Measurements from ENCODE around the gene SNU13.
"Not testable (repeated sequence)": the region's sequence is repeated elsewhere in the genome, so short reads cannot be mapped to it uniquely, and the experiment has no call there.

The SNU13 gene

GRCh38 chr22:41699264-41700107 is 10.8 kb upstream of the SNU13 start, which contains the start of gene MEI1:
Gene MEI1 (plus strand): TSS chr22:41699503. CDS start chr22:41699539, 36 bp downstream.
- Histone ChIP-seq H3K9ac (ENCODE audit: low read depth in 1 of 2, low read length in 2 of 2) (peak within 1 kb of the TSS; percentile 15 to 24), H3K36me3 (ENCODE audit: control insufficient read depth in 2 of 2, insufficient read depth in 2 of 2, low read length in 2 of 2) (no peaks in the 10 kb centered on the region), H3K4me1 (ENCODE audit: control insufficient read depth in 2 of 2, insufficient read depth in 2 of 2, low read length in 2 of 2) (peaks cover 7 to 10% of the 10 kb centered on the region in 2 donors), H3K4me3 (ENCODE audit: low read length in 2 of 2) (peak within 1 kb of the TSS in 1 of 2 donors; percentile 48), H3K27me3 (ENCODE audit: control insufficient read depth in 2 of 2, insufficient read depth in 2 of 2, low read length in 2 of 2) (no peaks in the 10 kb centered on the region), H3K9me3 (ENCODE audit: control insufficient read depth in 2 of 2, low read length in 2 of 2) (no peaks in the 10 kb centered on the region), H3K27ac (ENCODE audit: low read depth in 2 of 2, low read length in 2 of 2) (no peak within 1 kb of the TSS)

DNA sequence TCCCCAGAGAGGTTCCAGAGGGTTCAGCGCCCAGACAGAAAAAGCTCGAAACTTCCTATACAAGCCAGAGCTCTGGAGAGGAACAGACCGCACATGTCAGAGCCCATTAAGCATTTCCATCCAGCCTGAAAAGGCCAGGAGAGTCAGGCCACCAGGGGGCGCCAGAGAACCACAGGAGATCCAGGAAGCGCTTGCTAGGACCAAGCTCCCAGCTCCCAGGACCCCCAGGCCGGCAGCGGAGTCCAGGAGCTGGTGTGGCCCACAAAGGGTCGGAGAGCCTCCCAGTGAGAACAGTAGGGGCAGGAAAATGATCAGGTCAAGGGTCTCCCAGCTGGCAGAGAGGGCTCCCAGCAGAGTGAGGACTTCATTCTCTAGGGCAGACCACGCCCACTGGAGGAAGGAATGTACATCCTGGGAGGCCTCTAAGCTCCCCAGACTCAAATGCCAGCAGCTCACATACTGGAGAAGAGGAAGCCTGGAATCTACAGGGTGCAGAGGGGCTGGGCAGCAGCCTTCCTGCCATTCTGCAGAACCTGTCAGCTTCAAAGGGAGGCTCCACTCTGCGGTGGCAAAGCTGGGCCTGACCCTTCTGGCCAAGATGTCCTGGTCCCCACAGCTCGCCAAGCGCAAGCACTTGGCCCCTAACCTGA is 8.6 kb upstream of the SNU13 start:
- peak overlapping the region in 1 of 2 donors; percentile 54 for H3K9ac ChIP-seq (ENCODE audit: low read depth in 1 of 2, low read length in 2 of 2)
- H3K27ac ChIP-seq (ENCODE audit: low read depth in 2 of 2, low read length in 2 of 2), result peak overlapping the region in 1 of 2 donors; percentile 16
- H3K27me3 ChIP-seq (ENCODE audit: control insufficient read depth in 2 of 2, insufficient read depth in 2 of 2, low read length in 2 of 2), result no peaks in the 10 kb centered on the region
- H3K4me3 ChIP-seq (ENCODE audit: low read length in 2 of 2), result peak overlapping the region; percentile 55 to 69
- H3K9me3 ChIP-seq (ENCODE audit: control insufficient read depth in 2 of 2, low read length in 2 of 2), result no peaks in the 10 kb centered on the region
- H3K4me1 ChIP-seq (ENCODE audit: control insufficient read depth in 2 of 2, insufficient read depth in 2 of 2, low read length in 2 of 2), result peaks cover 7 to 10% of the 10 kb centered on the region in 2 donors
- H3K36me3 ChIP-seq (ENCODE audit: control insufficient read depth in 2 of 2, insufficient read depth in 2 of 2, low read length in 2 of 2), result peaks cover 5 to 10% of the 10 kb centered on the region in 2 donors

- Histone ChIP-seq H3K9ac (ENCODE audit: low read depth in 1 of 2, low read length in 2 of 2) (peak overlapping the region in 1 of 2 donors; percentile 54), H3K9me3 (ENCODE audit: control insufficient read depth in 2 of 2, low read length in 2 of 2) (no peaks in the 10 kb centered on the region), H3K4me1 (ENCODE audit: control insufficient read depth in 2 of 2, insufficient read depth in 2 of 2, low read length in 2 of 2) (peaks cover 7 to 10% of the 10 kb centered on the region in 2 donors), H3K4me3 (ENCODE audit: low read length in 2 of 2) (no peak overlapping the region), H3K27me3 (ENCODE audit: control insufficient read depth in 2 of 2, insufficient read depth in 2 of 2, low read length in 2 of 2) (no peaks in the 10 kb centered on the region), H3K27ac (ENCODE audit: low read depth in 2 of 2, low read length in 2 of 2) (peak overlapping the region in 1 of 2 donors; percentile 16), H3K36me3 (ENCODE audit: control insufficient read depth in 2 of 2, insufficient read depth in 2 of 2, low read length in 2 of 2) (peaks cover 5 to 10% of the 10 kb centered on the region in 2 donors)
Observed at GRCh38 chr22:41696703-41697102, 8.0 kb upstream of the SNU13 start.

- peaks cover 7 to 10% of the 10 kb centered on the region in 2 donors for H3K4me1 ChIP-seq (ENCODE audit: control insufficient read depth in 2 of 2, insufficient read depth in 2 of 2, low read length in 2 of 2)
- no peaks in the 10 kb centered on the region for H3K9me3 ChIP-seq (ENCODE audit: control insufficient read depth in 2 of 2, low read length in 2 of 2)
- H3K27ac ChIP-seq (ENCODE audit: low read depth in 2 of 2, low read length in 2 of 2), result no peak overlapping the region
- H3K36me3 ChIP-seq (ENCODE audit: control insufficient read depth in 2 of 2, insufficient read depth in 2 of 2, low read length in 2 of 2), result peaks cover 5 to 10% of the 10 kb centered on the region in 2 donors
- no peak overlapping the region for H3K4me3 ChIP-seq (ENCODE audit: low read length in 2 of 2)
- no peak overlapping the region for H3K9ac ChIP-seq (ENCODE audit: low read depth in 1 of 2, low read length in 2 of 2)
- no peaks in the 10 kb centered on the region for H3K27me3 ChIP-seq (ENCODE audit: control insufficient read depth in 2 of 2, insufficient read depth in 2 of 2, low read length in 2 of 2)
Observed at GRCh38 chr22:41695211-41695610, 6.5 kb upstream of the SNU13 start.

DNA sequence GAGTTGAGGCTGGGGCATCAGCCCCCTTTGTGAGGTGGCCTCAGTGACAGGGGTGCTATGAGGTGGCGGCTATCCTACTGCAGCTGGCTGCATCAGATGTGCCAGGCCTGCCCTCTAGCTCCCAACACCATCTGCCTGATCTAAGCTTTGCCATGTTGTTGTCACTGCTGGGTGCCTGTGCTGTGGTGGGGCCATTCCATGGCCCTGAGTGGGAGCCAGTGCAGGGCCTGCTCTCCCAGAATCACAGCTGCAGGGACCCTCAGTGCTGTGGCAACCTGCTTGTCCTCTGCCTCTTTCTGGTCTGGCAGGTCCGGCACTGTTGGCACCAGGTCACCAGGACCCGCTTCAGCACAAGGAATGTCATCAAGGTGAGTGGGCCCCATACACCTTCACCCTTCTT is 1.8 kb upstream of the SNU13 start:
- Histone ChIP-seq H3K9ac (ENCODE audit: low read depth in 1 of 2, low read length in 2 of 2) (no peak overlapping the region), H3K4me1 (ENCODE audit: control insufficient read depth in 2 of 2, insufficient read depth in 2 of 2, low read length in 2 of 2) (peaks cover 6 to 11% of the 10 kb centered on the region in 2 donors), H3K27me3 (ENCODE audit: control insufficient read depth in 2 of 2, insufficient read depth in 2 of 2, low read length in 2 of 2) (no peaks in the 10 kb centered on the region), H3K9me3 (ENCODE audit: control insufficient read depth in 2 of 2, low read length in 2 of 2) (no peaks in the 10 kb centered on the region), H3K27ac (ENCODE audit: low read depth in 2 of 2, low read length in 2 of 2) (no peak overlapping the region), H3K36me3 (ENCODE audit: control insufficient read depth in 2 of 2, insufficient read depth in 2 of 2, low read length in 2 of 2) (peaks cover 5 to 10% of the 10 kb centered on the region in 2 donors), H3K4me3 (ENCODE audit: low read length in 2 of 2) (no peak overlapping the region)

GRCh38 chr22:41687901-41688364 is 734 bp downstream of the SNU13 start:
- peak overlapping the region; percentile 88 to 89 for H3K4me3 ChIP-seq (ENCODE audit: low read length in 2 of 2)
- H3K36me3 ChIP-seq (ENCODE audit: control insufficient read depth in 2 of 2, insufficient read depth in 2 of 2, low read length in 2 of 2), result no peaks in the 10 kb centered on the region
- no peaks in the 10 kb centered on the region for H3K9me3 ChIP-seq (ENCODE audit: control insufficient read depth in 2 of 2, low read length in 2 of 2)
- peak overlapping the region; percentile 91 to 97 for H3K9ac ChIP-seq (ENCODE audit: low read depth in 1 of 2, low read length in 2 of 2)
- peak overlapping the region; percentile 92 to 93 for H3K27ac ChIP-seq (ENCODE audit: low read depth in 2 of 2, low read length in 2 of 2)
- no peaks in the 10 kb centered on the region for H3K27me3 ChIP-seq (ENCODE audit: control insufficient read depth in 2 of 2, insufficient read depth in 2 of 2, low read length in 2 of 2)
- H3K4me1 ChIP-seq (ENCODE audit: control insufficient read depth in 2 of 2, insufficient read depth in 2 of 2, low read length in 2 of 2), result peaks cover 6 to 11% of the 10 kb centered on the region in 2 donors

DNA sequence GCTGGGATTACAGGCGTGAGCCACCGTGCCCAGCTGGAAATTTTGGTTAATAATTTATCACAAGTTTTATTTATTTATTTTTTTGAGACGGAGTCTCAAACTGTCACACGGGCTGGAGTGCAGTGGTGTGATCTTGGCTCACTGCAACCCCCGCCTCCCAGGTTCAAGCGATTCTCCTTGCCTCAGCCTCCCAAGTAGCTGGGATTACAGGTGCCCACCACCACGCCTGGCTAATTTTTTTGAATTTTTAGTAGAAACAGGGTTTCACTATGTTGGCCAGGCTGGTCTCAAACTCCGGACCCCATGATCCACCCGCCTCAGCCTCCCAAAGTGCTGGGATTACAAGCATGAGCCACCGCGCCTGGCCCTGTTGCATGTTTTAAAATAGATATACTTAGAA is 1.8 kb downstream of the SNU13 start:
- H3K36me3 ChIP-seq (ENCODE audit: control insufficient read depth in 2 of 2, insufficient read depth in 2 of 2, low read length in 2 of 2); H3K4me3 ChIP-seq (ENCODE audit: low read length in 2 of 2); H3K27me3 ChIP-seq (ENCODE audit: control insufficient read depth in 2 of 2, insufficient read depth in 2 of 2, low read length in 2 of 2); H3K27ac ChIP-seq (ENCODE audit: low read depth in 2 of 2, low read length in 2 of 2); H3K9me3 ChIP-seq (ENCODE audit: control insufficient read depth in 2 of 2, low read length in 2 of 2); H3K9ac ChIP-seq (ENCODE audit: low read depth in 1 of 2, low read length in 2 of 2): not testable (repeated sequence)
- peaks cover 8 to 11% of the 10 kb centered on the region in 2 donors for H3K4me1 ChIP-seq (ENCODE audit: control insufficient read depth in 2 of 2, insufficient read depth in 2 of 2, low read length in 2 of 2)

GRCh38 chr22:41684194-41684593 is 4.5 kb downstream of the SNU13 start:
- Histone ChIP-seq H3K9ac (ENCODE audit: low read depth in 1 of 2, low read length in 2 of 2) (no peak overlapping the region), H3K27me3 (ENCODE audit: control insufficient read depth in 2 of 2, insufficient read depth in 2 of 2, low read length in 2 of 2) (no peaks in the 10 kb centered on the region), H3K9me3 (ENCODE audit: control insufficient read depth in 2 of 2, low read length in 2 of 2) (no peaks in the 10 kb centered on the region), H3K36me3 (ENCODE audit: control insufficient read depth in 2 of 2, insufficient read depth in 2 of 2, low read length in 2 of 2) (peaks cover 2 to 9% of the 10 kb centered on the region in 2 donors), H3K4me3 (ENCODE audit: low read length in 2 of 2) (no peak overlapping the region), H3K4me1 (ENCODE audit: control insufficient read depth in 2 of 2, insufficient read depth in 2 of 2, low read length in 2 of 2) (peaks cover 8 to 11% of the 10 kb centered on the region in 2 donors), H3K27ac (ENCODE audit: low read depth in 2 of 2, low read length in 2 of 2) (no peak overlapping the region)

- Histone ChIP-seq H3K36me3 (ENCODE audit: control insufficient read depth in 2 of 2, insufficient read depth in 2 of 2, low read length in 2 of 2) (peaks cover 5 to 13% of the 10 kb centered on the region in 2 donors), H3K4me3 (ENCODE audit: low read length in 2 of 2) (no peak overlapping the region), H3K9ac (ENCODE audit: low read depth in 1 of 2, low read length in 2 of 2) (no peak overlapping the region), H3K4me1 (ENCODE audit: control insufficient read depth in 2 of 2, insufficient read depth in 2 of 2, low read length in 2 of 2) (peaks cover 8 to 11% of the 10 kb centered on the region in 2 donors), H3K9me3 (ENCODE audit: control insufficient read depth in 2 of 2, low read length in 2 of 2) (no peaks in the 10 kb centered on the region), H3K27me3 (ENCODE audit: control insufficient read depth in 2 of 2, insufficient read depth in 2 of 2, low read length in 2 of 2) (no peaks in the 10 kb centered on the region), H3K27ac (ENCODE audit: low read depth in 2 of 2, low read length in 2 of 2) (no peak overlapping the region)
Observed at GRCh38 chr22:41683616-41684015, 5.1 kb downstream of the SNU13 start.

DNA sequence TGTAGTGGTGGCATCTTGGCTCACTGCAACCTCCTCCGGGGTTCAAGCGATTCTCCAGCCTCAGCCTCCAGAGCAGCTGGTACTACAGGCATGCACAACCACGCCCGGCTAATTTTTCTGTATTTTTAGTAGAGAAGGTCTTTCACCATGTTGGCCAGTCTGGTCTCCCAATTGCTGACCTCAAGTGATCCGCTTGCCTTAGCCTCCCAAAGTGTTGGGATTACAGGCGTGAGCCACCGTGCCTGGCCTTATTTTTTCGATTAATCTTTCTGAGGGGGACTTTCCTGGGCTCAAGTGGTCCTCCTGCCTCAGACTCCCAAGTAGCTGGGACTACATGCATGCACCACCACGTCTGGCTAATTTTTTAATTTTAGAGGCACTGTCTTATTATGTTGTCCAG is 5.6 kb downstream of the SNU13 start:
- no peaks in the 10 kb centered on the region for H3K9me3 ChIP-seq (ENCODE audit: control insufficient read depth in 2 of 2, low read length in 2 of 2)
- H3K27ac ChIP-seq (ENCODE audit: low read depth in 2 of 2, low read length in 2 of 2), result peak overlapping the region in 1 of 2 donors; percentile 86
- peak overlapping the region in 1 of 2 donors; percentile 85 for H3K9ac ChIP-seq (ENCODE audit: low read depth in 1 of 2, low read length in 2 of 2)
- H3K4me1 ChIP-seq (ENCODE audit: control insufficient read depth in 2 of 2, insufficient read depth in 2 of 2, low read length in 2 of 2), result peaks cover 8 to 11% of the 10 kb centered on the region in 2 donors
- no peaks in the 10 kb centered on the region for H3K27me3 ChIP-seq (ENCODE audit: control insufficient read depth in 2 of 2, insufficient read depth in 2 of 2, low read length in 2 of 2)
- peaks cover 10 to 18% of the 10 kb centered on the region in 2 donors for H3K36me3 ChIP-seq (ENCODE audit: control insufficient read depth in 2 of 2, insufficient read depth in 2 of 2, low read length in 2 of 2)
- peak overlapping the region; percentile 90 to 92 for H3K4me3 ChIP-seq (ENCODE audit: low read length in 2 of 2)

All from mucosa of rectum (tissue), 2 donors.